ENCODE results near the gene LGALS3BP. TPM values are rescaled to one million over a fixed set of nuclear protein-coding genes. Genes with fewer than 3 reads are reported as not detected.

The LGALS3BP gene
- total RNA-seq, 1 experiment from 2014 or later: 69.8 TPM

GRCh38 chr17:78922816-78923498 lies 56.8 kb downstream of the LGALS3BP start:
- Histone ChIP-seq H2BK12ac (ENCODE audit: insufficient read length, low read depth, low read length) (no peak overlapping the region), H3K4me1 (ENCODE audit: insufficient read depth, low read length) (peaks cover 3% of the 10 kb centered on the region; the same call in 1 of the 2 replicates), H2BK15ac (ENCODE audit: low read depth, low read length) (no peak overlapping the region), H3K23me2 (ENCODE audit: insufficient read length, low read depth, low read length, poor library complexity, severe bottlenecking) (peaks cover 10% of the 10 kb centered on the region), H4K8ac (replicated peaks; ENCODE audit: insufficient read length, low read depth, low read length) (no peak overlapping the region), H4K5ac (ENCODE audit: insufficient read length, low read depth, low read length) (no peak overlapping the region), H3K27ac (ENCODE audit: insufficient read length, low read depth, low read length) (no peak overlapping the region), H2BK5ac (ENCODE audit: insufficient read length, low read length) (no peak overlapping the region), H2BK120ac (ENCODE audit: low read depth, low read length, poor library complexity, severe bottlenecking) (no peak overlapping the region), H3K4me2 (ENCODE audit: insufficient read depth, insufficient read length, low read length) (peak overlapping the region; percentile 71), H2BK20ac (ENCODE audit: low read depth, low read length, poor library complexity, severe bottlenecking) (no peak overlapping the region), H2AK5ac (ENCODE audit: insufficient read length, low read length) (no peak overlapping the region), H2AFZ (ENCODE audit: low read length) (no peak overlapping the region), H3K27me3 (ENCODE audit: insufficient read depth, low read length) (no peaks in the 10 kb centered on the region), H3K79me1 (ENCODE audit: insufficient read depth, low read depth, low read length, poor library complexity, severe bottlenecking) (peaks cover 4% of the 10 kb centered on the region), H3K9me3 (ENCODE audit: control insufficient read depth, low read depth, low read length) (no peaks in the 10 kb centered on the region), H3K4ac (ENCODE audit: low read depth, low read length) (no peak overlapping the region), H3K23ac (ENCODE audit: insufficient read length, low read depth, low read length) (no peak overlapping the region), H3T11ph (ENCODE audit: low read length) (no peak overlapping the region), H3K9ac (ENCODE audit: extremely low read depth, insufficient read length, low read length) (no peak overlapping the region), H3K56ac (ENCODE audit: insufficient read length, low read depth, low read length) (no peak overlapping the region), H4K20me1 (ENCODE audit: control insufficient read depth, insufficient read depth, insufficient read length) (no peaks in the 10 kb centered on the region), H4K91ac (ENCODE audit: insufficient read length, low read depth, low read length) (no peak overlapping the region), H3K18ac (ENCODE audit: insufficient read length, low read depth, low read length) (no peak overlapping the region), H3K14ac (ENCODE audit: insufficient read depth, low read length) (no peak overlapping the region), H3K79me2 (ENCODE audit: insufficient read depth, low read length) (no peaks in the 10 kb centered on the region; the same call in 1 of the 2 replicates)
- DNase-seq: peak; percentile 35
- no peaks in the 10 kb centered on the region for H3K9me3 Mint-ChIP-seq
- H3K36me3 Mint-ChIP-seq (ENCODE audit: insufficient read depth in 1 of 3, low read depth in 3 of 3): peaks cover 0 to 1% (median 0%) of the 10 kb centered on the region in 3 experiments; a peak in 1 of 7 replicates
- peaks cover 14% of the 10 kb centered on the region for H3K27me3 Mint-ChIP-seq (ENCODE audit: low read depth)
- peak overlapping the region; percentile 71 to 83; a peak in 4 of 5 replicates for H3K4me3 Mint-ChIP-seq
- H3K27ac Mint-ChIP-seq: peak overlapping the region in 1 of 3 experiments; percentile 84; a peak in 1 of 7 replicates
- WGBS (ENCODE audit: extremely low coverage, insufficient read length, low lambda C conversion rate): no CpG with 5 or more reads among the region's 13 CpGs
- peaks cover 14 to 37% of the 10 kb centered on the region in 2 experiments for H3K4me1 Mint-ChIP-seq
- no peak for TF ChIP-seq CTCF (conservative IDR thresholded peaks at IDR 0.05)
